K562 (cell line): Measurements from ENCODE around the gene TRIM14. TPM values are rescaled to one million over a fixed set of nuclear protein-coding genes. Genes with fewer than 3 reads are reported as not detected.

ENCODE experiments used
- ASH1L ChIP-seq: fragments of 450-650 bp; IDR thresholded peaks from 2 replicates; pipeline ENCODE4 v1.6.1; 2018; ENCODE audit warnings: borderline replicate concordance, mild to moderate bottlenecking, low read depth; ENCODE audit not compliant: partially characterized antibody
- CBX8 ChIP-seq: fragments of 200-600 bp; sonication (generic); IDR thresholded peaks from 2 replicates; pipeline ENCODE4 v1.6.1; 2012; ENCODE audit warnings: borderline replicate concordance, mixed run types, low read depth, mild to moderate bottlenecking, moderate library complexity, mixed read lengths, low read length, control low read depth, inconsistent platforms; ENCODE audit not compliant: poor library complexity, severe bottlenecking; ENCODE audit errors: extremely low read depth
- ELF1 ChIP-seq: fragments of 200-800 bp; sonication (Bioruptor generic); IDR thresholded peaks from 2 replicates; pipeline ENCODE4 v1.6.1; 2016; ENCODE audit warnings: missing genetic modification characterization, missing compliant biosample characterization
- ETV1 ChIP-seq: fragments of 450-650 bp; conservative IDR thresholded peaks from 2 replicates; pipeline ENCODE4 v1.6.1; 2016; ENCODE audit warnings: missing genetic modification characterization, control low read depth, low read depth, missing compliant biosample characterization
- MAX ChIP-seq: sonication (generic); formaldehyde crosslinking; IDR thresholded peaks from 2 replicates; pipeline ENCODE4 v1.9.0; 2022; ENCODE audit warnings: mild to moderate bottlenecking, missing genetic modification reagents
- NFRKB ChIP-seq: fragments of 450-650 bp; IDR thresholded peaks from 2 replicates; pipeline ENCODE4 v1.6.1; 2016; ENCODE audit warnings: low read depth
- SREBF2 ChIP-seq: sonication (generic); formaldehyde crosslinking; IDR thresholded peaks from 2 replicates; pipeline ENCODE4 v1.4.0; 2020; ENCODE audit warnings: mild to moderate bottlenecking, missing genetic modification reagents
- ZNF347 ChIP-seq: fragments of 450-650 bp; formaldehyde crosslinking; IDR thresholded peaks from 2 replicates; pipeline ENCODE4 v1.4.0; 2020; ENCODE audit warnings: low read depth, mild to moderate bottlenecking, moderate library complexity
- polyA plus RNA-seq, 8 experiments: library from polyadenylated mRNA; depleted of rRNA in 4 of 8; stranded (reverse) in 5 of 8; unstranded in 3 of 8; fragments of >200 nt; fragmentation: Nextera tagmentation in 2 of 8; fragmentation: Illumina TruSeq in 1 of 8; extraction: Ambion mirVana in 2 of 8; extraction: Trizol in 1 of 8; gene quantifications; 2 replicates each; pipeline versions ENCODE4 v1.2.1 to v1.2.3, GENCODE V29; 2011 to 2014; ENCODE audit warnings: inconsistent platforms in 1 of 8, missing spikeins in 1 of 8
- total RNA-seq, 7 experiments: library from RNA; depleted of rRNA in 6 of 7; stranded (reverse); fragments of >200 nt in 6 of 7; fragmentation: Illumina TruSeq in 2 of 7; extraction: Trizol in 2 of 7; gene quantifications; 2 replicates each; pipeline versions ENCODE4 v1.2.1 to v1.2.3, GENCODE V29; 2011 to 2021; ENCODE audit warnings: low replicate concordance in 1 of 7
- TF ChIP-seq, protein P1 (sequence below), 2 experiments: fragments of 450-650 bp; IDR thresholded peaks; 2 replicates each; pipeline ENCODE4 v1.6.1; 2016; ENCODE audit warnings: mild to moderate bottlenecking in 2 of 2, borderline replicate concordance in 1 of 2, low read depth in 1 of 2, moderate library complexity in 1 of 2
- TF ChIP-seq, protein P2 (sequence below): fragments of 200-800 bp; sonication (Bioruptor generic); IDR thresholded peaks from 2 replicates; pipeline ENCODE4 v1.6.1; 2017; ENCODE audit warnings: missing genetic modification characterization, missing compliant biosample characterization
- TF ChIP-seq, protein P3 (sequence below), 2 experiments: fragments of 450-650 bp; IDR thresholded peaks; 2 replicates each; pipeline ENCODE4 v1.6.1; 2016

The TRIM14 gene
- total and polyA plus RNA-seq, 9 of the 15 experiments (the other 6 are each of a cell fraction or from before 2014, with no cell fraction given), result 7.6 to 41.0 (median 17.9) TPM

DNA sequence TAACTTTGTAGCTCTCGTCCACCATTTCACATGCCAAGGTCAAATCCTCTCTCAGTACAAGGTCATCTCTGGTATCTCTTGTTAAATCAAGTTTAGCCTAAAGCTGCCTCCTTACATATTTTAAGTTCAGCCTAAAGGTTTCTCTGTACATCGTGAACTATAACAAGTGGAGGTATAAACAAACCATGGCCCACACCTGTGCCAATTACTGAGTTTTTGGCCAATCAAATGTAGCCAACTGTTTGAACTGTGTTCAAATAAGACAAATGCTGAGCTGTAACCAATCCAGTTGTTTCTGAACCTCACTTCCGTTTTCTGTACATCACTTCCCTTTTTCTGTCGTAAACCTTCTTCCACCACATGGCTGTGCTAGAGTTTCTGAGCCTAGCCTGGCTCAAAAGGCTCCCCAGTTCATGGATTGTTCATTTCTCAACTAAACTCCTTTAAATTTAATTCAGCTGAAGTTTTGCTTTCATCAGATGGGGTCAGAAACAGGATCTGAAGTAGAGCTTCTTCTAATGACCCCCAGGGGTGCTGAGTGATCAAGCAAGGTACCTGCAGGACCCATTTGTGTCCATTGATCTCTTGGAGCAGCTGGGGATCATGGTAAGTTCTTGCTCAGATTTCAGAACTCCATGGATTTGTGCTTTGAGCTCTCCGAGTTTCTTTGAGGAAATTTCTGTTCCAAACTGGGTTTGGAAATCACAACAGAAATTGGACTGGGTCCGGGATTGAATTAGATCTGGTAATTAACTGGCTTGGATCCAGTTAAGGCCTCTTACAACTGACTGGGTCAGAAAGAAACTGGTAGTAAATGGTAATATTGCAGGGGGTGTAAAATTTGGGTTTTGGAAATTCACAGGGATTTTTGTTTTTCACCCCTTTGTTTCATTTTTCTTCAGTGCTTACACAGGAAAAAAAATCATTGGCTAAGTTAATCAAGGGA, 73.5 kb downstream of the TRIM14 start (continued):
- no peak for TF ChIP-seq ZNF347 (CRISPR knock-in tag)
- peak; percentile 54 for TF ChIP-seq ASH1L
- TF ChIP-seq ETV1, result peak; percentile 62
- TF ChIP-seq ELF1, result peak; percentile 65; the same call in 1 of the 2 replicates
- no peak for TF ChIP-seq SREBF2 (CRISPR knock-in tag)
- TF ChIP-seq, protein P1, sequence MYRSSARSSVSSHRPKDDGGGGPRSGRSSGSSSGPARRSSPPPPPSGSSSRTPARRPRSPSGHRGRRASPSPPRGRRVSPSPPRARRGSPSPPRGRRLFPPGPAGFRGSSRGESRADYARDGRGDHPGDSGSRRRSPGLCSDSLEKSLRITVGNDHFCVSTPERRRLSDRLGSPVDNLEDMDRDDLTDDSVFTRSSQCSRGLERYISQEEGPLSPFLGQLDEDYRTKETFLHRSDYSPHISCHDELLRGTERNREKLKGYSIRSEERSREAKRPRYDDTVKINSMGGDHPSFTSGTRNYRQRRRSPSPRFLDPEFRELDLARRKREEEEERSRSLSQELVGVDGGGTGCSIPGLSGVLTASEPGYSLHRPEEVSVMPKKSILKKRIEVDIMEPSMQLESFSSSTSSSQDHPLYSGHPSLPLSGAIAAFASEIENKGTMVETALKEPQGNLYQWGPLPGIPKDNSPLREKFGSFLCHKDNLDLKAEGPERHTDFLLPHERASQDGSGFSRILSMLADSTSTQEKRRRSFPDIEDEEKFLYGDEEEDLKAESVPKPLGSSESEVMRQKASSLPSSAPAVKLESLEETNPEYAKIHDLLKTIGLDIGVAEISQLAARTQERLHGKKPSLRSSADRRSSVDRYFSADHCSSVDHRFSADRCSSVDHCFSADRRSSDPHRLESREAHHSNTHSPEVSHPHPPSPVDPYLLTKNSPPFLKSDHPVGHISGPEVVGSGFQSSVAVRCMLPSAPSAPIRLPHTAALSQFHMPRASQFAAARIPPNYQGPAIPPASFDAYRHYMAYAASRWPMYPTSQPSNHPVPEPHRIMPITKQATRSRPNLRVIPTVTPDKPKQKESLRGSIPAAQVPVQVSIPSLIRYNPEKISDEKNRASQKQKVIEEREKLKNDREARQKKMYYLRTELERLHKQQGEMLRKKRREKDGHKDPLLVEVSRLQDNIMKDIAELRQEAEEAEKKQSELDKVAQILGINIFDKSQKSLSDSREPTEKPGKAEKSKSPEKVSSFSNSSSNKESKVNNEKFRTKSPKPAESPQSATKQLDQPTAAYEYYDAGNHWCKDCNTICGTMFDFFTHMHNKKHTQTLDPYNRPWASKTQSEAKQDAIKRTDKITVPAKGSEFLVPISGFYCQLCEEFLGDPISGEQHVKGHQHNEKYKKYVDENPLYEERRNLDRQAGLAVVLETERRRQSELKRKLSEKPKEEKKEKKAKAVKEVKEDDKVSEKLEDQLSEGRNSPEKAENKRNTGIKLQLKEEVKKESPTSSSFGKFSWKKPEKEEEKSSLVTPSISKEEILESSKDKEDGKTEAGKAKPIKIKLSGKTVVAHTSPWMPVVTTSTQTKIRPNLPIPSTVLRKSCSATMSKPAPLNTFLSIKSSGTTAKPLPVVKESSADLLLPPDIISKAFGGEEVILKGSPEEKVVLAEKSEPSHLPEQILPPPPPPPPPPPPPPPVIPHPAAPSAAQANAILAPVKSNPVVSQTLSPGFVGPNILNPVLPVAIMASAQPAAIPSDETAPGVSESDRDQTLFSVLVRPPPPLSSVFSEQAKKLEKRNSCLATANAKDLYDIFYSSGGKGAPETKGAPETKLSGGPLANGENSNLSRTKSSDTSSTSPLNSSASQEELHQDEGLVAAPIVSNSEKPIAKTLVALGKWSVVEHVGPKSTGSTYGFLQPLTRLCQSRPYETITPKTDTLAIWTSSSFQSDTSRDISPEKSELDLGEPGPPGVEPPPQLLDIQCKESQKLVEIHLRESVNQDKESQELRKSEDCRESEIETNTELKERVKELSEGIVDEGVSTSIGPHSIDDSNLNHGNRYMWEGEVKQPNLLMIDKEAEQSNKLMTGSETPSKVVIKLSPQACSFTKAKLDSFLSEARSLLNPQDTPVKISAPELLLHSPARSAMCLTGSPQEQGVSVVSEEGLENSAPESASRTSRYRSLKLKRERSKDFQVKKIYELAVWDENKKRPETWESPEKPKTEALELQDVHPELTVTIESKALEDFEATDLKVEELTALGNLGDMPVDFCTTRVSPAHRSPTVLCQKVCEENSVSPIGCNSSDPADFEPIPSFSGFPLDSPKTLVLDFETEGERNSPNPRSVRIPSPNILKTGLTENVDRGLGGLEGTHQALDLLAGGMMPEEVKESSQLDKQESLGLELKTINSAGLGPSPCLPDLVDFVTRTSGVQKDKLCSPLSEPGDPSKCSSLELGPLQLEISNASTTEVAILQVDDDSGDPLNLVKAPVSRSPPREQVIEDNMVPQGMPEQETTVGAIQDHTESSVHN (IDR thresholded peaks at IDR 0.05; ENCODE audit: borderline replicate concordance in 1 of 2, low read depth in 1 of 2), result 0 out of 4 replicates have a peak, but pooled peaks of 1 of the 2 experiments have one; percentile 2
- peak; percentile 90 for TF ChIP-seq NFRKB
- TF ChIP-seq, protein P2, sequence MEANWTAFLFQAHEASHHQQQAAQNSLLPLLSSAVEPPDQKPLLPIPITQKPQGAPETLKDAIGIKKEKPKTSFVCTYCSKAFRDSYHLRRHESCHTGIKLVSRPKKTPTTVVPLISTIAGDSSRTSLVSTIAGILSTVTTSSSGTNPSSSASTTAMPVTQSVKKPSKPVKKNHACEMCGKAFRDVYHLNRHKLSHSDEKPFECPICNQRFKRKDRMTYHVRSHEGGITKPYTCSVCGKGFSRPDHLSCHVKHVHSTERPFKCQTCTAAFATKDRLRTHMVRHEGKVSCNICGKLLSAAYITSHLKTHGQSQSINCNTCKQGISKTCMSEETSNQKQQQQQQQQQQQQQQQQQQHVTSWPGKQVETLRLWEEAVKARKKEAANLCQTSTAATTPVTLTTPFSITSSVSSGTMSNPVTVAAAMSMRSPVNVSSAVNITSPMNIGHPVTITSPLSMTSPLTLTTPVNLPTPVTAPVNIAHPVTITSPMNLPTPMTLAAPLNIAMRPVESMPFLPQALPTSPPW (CRISPR knock-in tag), result peak; percentile 30; the same call in 1 of the 2 replicates
- TF ChIP-seq, protein P3, sequence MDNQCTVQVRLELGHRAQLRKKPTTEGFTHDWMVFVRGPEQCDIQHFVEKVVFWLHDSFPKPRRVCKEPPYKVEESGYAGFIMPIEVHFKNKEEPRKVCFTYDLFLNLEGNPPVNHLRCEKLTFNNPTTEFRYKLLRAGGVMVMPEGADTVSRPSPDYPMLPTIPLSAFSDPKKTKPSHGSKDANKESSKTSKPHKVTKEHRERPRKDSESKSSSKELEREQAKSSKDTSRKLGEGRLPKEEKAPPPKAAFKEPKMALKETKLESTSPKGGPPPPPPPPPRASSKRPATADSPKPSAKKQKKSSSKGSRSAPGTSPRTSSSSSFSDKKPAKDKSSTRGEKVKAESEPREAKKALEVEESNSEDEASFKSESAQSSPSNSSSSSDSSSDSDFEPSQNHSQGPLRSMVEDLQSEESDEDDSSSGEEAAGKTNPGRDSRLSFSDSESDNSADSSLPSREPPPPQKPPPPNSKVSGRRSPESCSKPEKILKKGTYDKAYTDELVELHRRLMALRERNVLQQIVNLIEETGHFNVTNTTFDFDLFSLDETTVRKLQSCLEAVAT (IDR thresholded peaks at IDR 0.05), result peak in 1 of 2 experiments; percentile 23; a peak in 1 of 4 replicates
- TF ChIP-seq MAX (CRISPR knock-in tag), result peak; percentile 65; the same call in 1 of the 2 replicates
- TF ChIP-seq CBX8, result no peak
